ENCODE results near the gene MARCHF3. TPM values are rescaled to one million over a fixed set of nuclear protein-coding genes. Genes with fewer than 3 reads are reported as not detected.

The MARCHF3 gene
- total and polyA plus RNA-seq, 2 of the 13 experiments (the other 11 are each of a cell fraction or from before 2014, with no cell fraction given): 4.8 to 11.9 TPM

- TF ChIP-seq PRDM4 (CRISPR knock-in tag; IDR thresholded peaks at IDR 0.05; ENCODE audit: borderline replicate concordance): no peak
- TF ChIP-seq, protein P1, sequence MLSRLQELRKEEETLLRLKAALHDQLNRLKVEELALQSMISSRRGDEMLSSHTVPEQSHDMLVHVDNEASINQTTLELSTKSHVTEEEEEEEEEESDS (CRISPR knock-in tag; IDR thresholded peaks at IDR 0.05; ENCODE audit: borderline replicate concordance): no peak
- TF ChIP-seq IKZF1 (IDR thresholded peaks at IDR 0.05): no peak
- TF ChIP-seq IKZF4 (CRISPR knock-in tag; IDR thresholded peaks at IDR 0.05; ENCODE audit: borderline replicate concordance, low read depth, not compliant biosample characterization): peak; percentile 66
- peak; percentile 94 for TF ChIP-seq ZNF574 (CRISPR knock-in tag; IDR thresholded peaks at IDR 0.05)
- peak; percentile 46; the same call in 1 of the 2 replicates for TF ChIP-seq ZNF12 (CRISPR knock-in tag; IDR thresholded peaks at IDR 0.05)
- peak; percentile 67; the same call in 1 of the 2 replicates for TF ChIP-seq EED (CRISPR knock-in tag; IDR thresholded peaks at IDR 0.05)
- no peak; the same call in 1 of the 2 replicates for TF ChIP-seq ZSCAN12 (CRISPR knock-in tag; IDR thresholded peaks at IDR 0.05)
- no peak for TF ChIP-seq ONECUT2 (CRISPR knock-in tag; IDR thresholded peaks at IDR 0.05)
- TF ChIP-seq ZC3H4 (CRISPR knock-in tag; IDR thresholded peaks at IDR 0.05; ENCODE audit: borderline replicate concordance): no peak
- TF ChIP-seq ZNF431 (CRISPR knock-in tag; IDR thresholded peaks at IDR 0.05; ENCODE audit: borderline replicate concordance, low read depth): 0 out of 2 replicates have a peak, but pooled peaks have one; percentile 49
- no peak for TF ChIP-seq ZFP36L2 (CRISPR knock-in tag; IDR thresholded peaks at IDR 0.05)
- no peak for TF ChIP-seq TBL1XR1 (IDR thresholded peaks at IDR 0.05; ENCODE audit: borderline replicate concordance, low read length, partially characterized antibody)
- 0 out of 2 replicates have a peak, but pooled peaks have one; percentile 23 for TF ChIP-seq FOXA3 (CRISPR knock-in tag; IDR thresholded peaks at IDR 0.05)
- no peak for TF ChIP-seq SRSF9 (IDR thresholded peaks at IDR 0.05; ENCODE audit: borderline replicate concordance, insufficient read depth, low read depth, low read length, poor library complexity, severe bottlenecking)
- TF ChIP-seq ZNF30 (CRISPR knock-in tag; IDR thresholded peaks at IDR 0.05): no peak
- TF ChIP-seq JUN (CRISPR knock-in tag; IDR thresholded peaks at IDR 0.05): peak; percentile 63
- TF ChIP-seq, protein P2, sequence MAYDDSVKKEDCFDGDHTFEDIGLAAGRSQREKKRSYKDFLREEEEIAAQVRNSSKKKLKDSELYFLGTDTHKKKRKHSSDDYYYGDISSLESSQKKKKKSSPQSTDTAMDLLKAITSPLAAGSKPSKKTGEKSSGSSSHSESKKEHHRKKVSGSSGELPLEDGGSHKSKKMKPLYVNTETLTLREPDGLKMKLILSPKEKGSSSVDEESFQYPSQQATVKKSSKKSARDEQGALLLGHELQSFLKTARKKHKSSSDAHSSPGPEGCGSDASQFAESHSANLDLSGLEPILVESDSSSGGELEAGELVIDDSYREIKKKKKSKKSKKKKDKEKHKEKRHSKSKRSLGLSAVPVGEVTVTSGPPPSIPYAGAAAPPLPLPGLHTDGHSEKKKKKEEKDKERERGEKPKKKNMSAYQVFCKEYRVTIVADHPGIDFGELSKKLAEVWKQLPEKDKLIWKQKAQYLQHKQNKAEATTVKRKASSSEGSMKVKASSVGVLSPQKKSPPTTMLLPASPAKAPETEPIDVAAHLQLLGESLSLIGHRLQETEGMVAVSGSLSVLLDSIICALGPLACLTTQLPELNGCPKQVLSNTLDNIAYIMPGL (CRISPR knock-in tag; IDR thresholded peaks at IDR 0.05; ENCODE audit: borderline replicate concordance in 1 of 2, low read depth in 1 of 2): peak; percentile 44 to 78
- TF ChIP-seq RARA (CRISPR knock-in tag; IDR thresholded peaks at IDR 0.05): peak; percentile 67
- no peak for TF ChIP-seq DNMT3B (CRISPR knock-in tag; conservative IDR thresholded peaks at IDR 0.05)
- no peak; the same call in 1 of the 2 replicates for TF ChIP-seq RXRB (CRISPR knock-in tag; IDR thresholded peaks at IDR 0.05; ENCODE audit: borderline replicate concordance)
Observed at GRCh38 chr5:127072861-127073846, 42.8 kb upstream of the MARCHF3 start, which contains the start of gene C5orf63 (continued).
